Smooth muscle cell (in vitro differentiated cells): ENCODE results near the gene PRPSAP1. TPM values are rescaled to one million over a fixed set of nuclear protein-coding genes. Genes with fewer than 3 reads are reported as not detected.

Experiments
- DNase-seq: peaks from one replicate; lab custom pipeline; 2025; ENCODE audit not compliant: unreplicated experiment; lab: John Stamatoyannopoulos, UW
- H2AFZ ChIP-seq: fragments of 200-600 bp; sonication (generic); 2 replicates; pipeline ENCODE4 v1.6.0; 2016; ENCODE audit warnings: antibody characterized with exemption, low read depth, mild to moderate bottlenecking
- H3F3A ChIP-seq: fragments of 200-600 bp; sonication (generic); 2 replicates; pipeline ENCODE4 v1.6.0; 2017; ENCODE audit warnings: antibody characterized with exemption, low read depth
- H3K27ac ChIP-seq: fragments of 200-600 bp; sonication (generic); 2 replicates; pipeline ENCODE4 v1.5.1; 2016; ENCODE audit warnings: low read depth, mild to moderate bottlenecking
- H3K27me3 ChIP-seq: fragments of 200-600 bp; sonication (generic); 2 replicates; pipeline ENCODE4 v1.6.1; 2016; ENCODE audit warnings: low read depth, mild to moderate bottlenecking
- H3K36me3 ChIP-seq: fragments of 200-600 bp; sonication (generic); 2 replicates; pipeline ENCODE4 v1.5.1; 2016; ENCODE audit warnings: low read depth
- H3K4me1 ChIP-seq: fragments of 200-600 bp; sonication (generic); 2 replicates; pipeline ENCODE4 v1.5.1; 2016; ENCODE audit warnings: low read depth
- H3K4me2 ChIP-seq: fragments of 200-600 bp; sonication (generic); 2 replicates; pipeline ENCODE4 v1.6.0; 2016; ENCODE audit warnings: mild to moderate bottlenecking
- H3K4me3 ChIP-seq: fragments of 200-600 bp; sonication (generic); 2 replicates; pipeline ENCODE4 v1.5.1; 2016; ENCODE audit warnings: mild to moderate bottlenecking
- H3K79me2 ChIP-seq: fragments of 200-600 bp; sonication (generic); 2 replicates; pipeline ENCODE4 v1.6.0; 2016; ENCODE audit warnings: low read depth, mild to moderate bottlenecking
- H3K9ac ChIP-seq: fragments of 200-600 bp; sonication (generic); 2 replicates; pipeline ENCODE4 v1.6.0; 2016; ENCODE audit warnings: low read depth
- H3K9me3 ChIP-seq: fragments of 200-600 bp; sonication (generic); replicated peaks from 2 replicates; pipeline ENCODE4 v1.5.1; 2016; ENCODE audit warnings: low read depth
- H4K20me1 ChIP-seq: fragments of 200-600 bp; sonication (generic); 2 replicates; pipeline ENCODE4 v1.6.0; 2016; ENCODE audit warnings: low read depth
- CTCF ChIP-seq: fragments of 200-600 bp; sonication (generic); IDR thresholded peaks from 2 replicates; pipeline ENCODE4 v1.5.1; 2017; ENCODE audit warnings: borderline replicate concordance, mild to moderate bottlenecking, antibody characterized with exemption; ENCODE audit not compliant: insufficient read depth, poor library complexity, severe bottlenecking
- WGBS: methylation state at CpG from one replicate; pipeline ENCODE4 v1.1.7; 2016; ENCODE audit warnings: low lambda C conversion rate; 5-methylcytosine and 5-hydroxymethylcytosine counted together
- polyA plus RNA-seq: library from polyadenylated mRNA; unstranded; fragments of >200 nt; fragmentation: Nextera tagmentation; extraction: Ambion mirVana; gene quantifications from 2 replicates; pipeline ENCODE4 v1.2.1, GENCODE V29; 2016
- total RNA-seq: library from RNA; depleted of rRNA; stranded (reverse); fragments of >200 nt; gene quantifications from 2 replicates; pipeline ENCODE4 v1.2.3, GENCODE V29; 2014

Gene PRPSAP1
- total and polyA plus RNA-seq, 2 experiments from 2014 or later: 27.1 to 35.7 TPM

- Histone ChIP-seq H3K4me2 (peak within 1 kb of the TSS; percentile 94), H3K4me1 (peaks cover 13% of the 10 kb centered on the region), H3K27me3 (no peaks in the 10 kb centered on the region), H3F3A (peaks cover 13% of the 10 kb centered on the region), H3K79me2 (peaks cover 21% of the 10 kb centered on the region), H3K36me3 (no peaks in the 10 kb centered on the region), H2AFZ (peak within 1 kb of the TSS; percentile 36), H3K27ac (peak within 1 kb of the TSS; percentile 91), H3K4me3 (peak within 1 kb of the TSS; percentile 95), H3K9me3 (no peaks in the 10 kb centered on the region), H3K9ac (peak within 1 kb of the TSS; percentile 98), H4K20me1 (peaks cover 12% of the 10 kb centered on the region)
- peak; percentile 97 for DNase-seq
- WGBS: under 1% methylated on average over 77 of the region's 94 CpGs
- TF ChIP-seq CTCF: no peak
Observed at GRCh38 chr17:76264755-76265623, 88.7 kb downstream of the PRPSAP1 start, which contains the start of gene UBALD2. Gene UBALD2 (plus strand): TSS chr17:76265348. CDS start chr17:76265506, 158 bp downstream.

GRCh38 chr17:76264425-76264754 lies 89.3 kb downstream of the PRPSAP1 start:
- Histone ChIP-seq H2AFZ (no peak overlapping the region), H3F3A (peaks cover 13% of the 10 kb centered on the region), H3K4me3 (peak overlapping the region; percentile 3), H3K4me1 (peaks cover 13% of the 10 kb centered on the region), H3K9ac (peak overlapping the region; percentile 45), H3K79me2 (peaks cover 21% of the 10 kb centered on the region), H3K27me3 (no peaks in the 10 kb centered on the region), H3K9me3 (no peaks in the 10 kb centered on the region), H4K20me1 (peaks cover 6% of the 10 kb centered on the region), H3K36me3 (no peaks in the 10 kb centered on the region), H3K4me2 (peak overlapping the region; percentile 75), H3K27ac (peak overlapping the region; percentile 91)
- no peak for DNase-seq
- no peak for TF ChIP-seq CTCF
- WGBS: 59% methylated on average over 9 of the region's 9 CpGs

- peaks cover 21% of the 10 kb centered on the region for H3K79me2 ChIP-seq
- H3K4me3 ChIP-seq: no peak overlapping the region
- peaks cover 13% of the 10 kb centered on the region for H3K4me1 ChIP-seq
- TF ChIP-seq CTCF: no peak
- peak overlapping the region; percentile 0 for H3K9ac ChIP-seq
- peak overlapping the region; percentile 91 for H3K27ac ChIP-seq
- H3K4me2 ChIP-seq: peak overlapping the region; percentile 75
- H3K36me3 ChIP-seq: no peaks in the 10 kb centered on the region
- peaks cover 2% of the 10 kb centered on the region for H4K20me1 ChIP-seq
- H3K27me3 ChIP-seq: no peaks in the 10 kb centered on the region
- WGBS: 92% methylated on average over 5 of the region's 5 CpGs
- H3K9me3 ChIP-seq: no peaks in the 10 kb centered on the region
- no peak for DNase-seq
- H2AFZ ChIP-seq: peak overlapping the region; percentile 25
- H3F3A ChIP-seq: peaks cover 11% of the 10 kb centered on the region
Observed at GRCh38 chr17:76263896-76264295, 89.8 kb downstream of the PRPSAP1 start.
